Thoracic aorta (tissue), 2 donors: Measurements from ENCODE around the gene HPS5. TPM values are rescaled to one million over a fixed set of nuclear protein-coding genes. Genes with fewer than 3 reads are reported as not detected.

Experiments
- ATAC-seq: fragments of 150-250 bp; one replicate; pipeline ENCODE4 v1.8.0; 2017; ENCODE audit warnings: low read depth; ENCODE audit not compliant: insufficient number of reproducible peaks, low FRiP score
- DNase-seq: peaks from one replicate; pipeline ENCODE4 v3.0.0-alpha.2; 2020; ENCODE audit warnings: low spot score
- H3K27ac ChIP-seq, 2 donors: fragments of 200-600 bp; sonication (generic); 1 replicate in 1 of 2; 2 replicates in 1 of 2; pipeline ENCODE4 v1.5.1; 2016; ENCODE audit warnings: mild to moderate bottlenecking in 2 of 2, moderate library complexity in 2 of 2
- H3K27me3 ChIP-seq: fragments of 200-600 bp; sonication (generic); replicated peaks from 2 replicates; pipeline ENCODE4 v1.6.0; 2016; ENCODE audit warnings: mild to moderate bottlenecking; ENCODE audit not compliant: insufficient read depth
- H3K36me3 ChIP-seq: fragments of 200-600 bp; sonication (generic); one replicate; pipeline ENCODE4 v1.5.1; 2016
- H3K4me1 ChIP-seq, 2 donors: fragments of 200-600 bp; sonication (generic); 1 replicate in 1 of 2; 2 replicates in 1 of 2; pipeline versions ENCODE4 v1.5.1 to v1.6.0; 2016; ENCODE audit warnings: low read depth in 2 of 2, mild to moderate bottlenecking in 1 of 2; ENCODE audit not compliant: control insufficient read depth in 1 of 2
- H3K4me3 ChIP-seq: fragments of 200-600 bp; sonication (generic); 2 replicates; pipeline ENCODE4 v1.5.1; 2016; ENCODE audit warnings: mild to moderate bottlenecking
- H3K9me3 ChIP-seq: fragments of 200-600 bp; sonication (generic); 2 replicates; pipeline ENCODE4 v1.5.1; 2016
- total RNA-seq, 2 donors: library from RNA; depleted of rRNA; stranded (reverse); fragments of >200 nt; gene quantifications; one replicate each; pipeline versions ENCODE4 v1.1.0 to v1.2.3, GENCODE V29; 2016
- TF ChIP-seq, protein P1 (sequence below): fragments of 200-600 bp; sonication (generic); IDR thresholded peaks from one replicate; pipeline ENCODE4 v1.5.1; 2019; ENCODE audit warnings: antibody characterized with exemption

Gene HPS5
- total RNA-seq, 2 donors from 2014 or later = 42.9 to 139 TPM

DNA sequence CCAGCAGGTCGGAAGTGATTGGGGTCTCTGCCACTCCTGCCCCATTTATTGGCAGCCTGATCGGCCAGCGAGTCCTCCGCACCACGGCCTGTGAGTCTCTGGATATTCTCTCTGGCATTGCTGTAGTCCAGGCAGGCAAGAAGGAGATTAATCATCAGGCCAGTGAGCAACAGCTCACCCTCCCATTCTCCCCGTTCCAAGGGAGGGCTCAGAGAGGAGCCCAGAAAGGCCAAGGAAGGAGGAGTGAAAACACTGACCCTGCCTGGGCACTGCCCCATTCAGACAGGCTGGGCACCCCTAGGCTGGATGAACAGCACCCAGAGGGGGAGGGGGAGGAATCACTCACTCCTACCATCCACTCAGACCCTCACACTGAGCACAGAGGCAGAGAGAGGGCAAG, 76.5 kb downstream of the HPS5 start:
- H3K27me3 ChIP-seq = no peaks in the 10 kb centered on the region
- ATAC-seq (no peak), DNase-seq (no peak)
- no peak overlapping the region for H3K27ac ChIP-seq
- H3K4me3 ChIP-seq = no peak overlapping the region
- TF ChIP-seq, protein P1, sequence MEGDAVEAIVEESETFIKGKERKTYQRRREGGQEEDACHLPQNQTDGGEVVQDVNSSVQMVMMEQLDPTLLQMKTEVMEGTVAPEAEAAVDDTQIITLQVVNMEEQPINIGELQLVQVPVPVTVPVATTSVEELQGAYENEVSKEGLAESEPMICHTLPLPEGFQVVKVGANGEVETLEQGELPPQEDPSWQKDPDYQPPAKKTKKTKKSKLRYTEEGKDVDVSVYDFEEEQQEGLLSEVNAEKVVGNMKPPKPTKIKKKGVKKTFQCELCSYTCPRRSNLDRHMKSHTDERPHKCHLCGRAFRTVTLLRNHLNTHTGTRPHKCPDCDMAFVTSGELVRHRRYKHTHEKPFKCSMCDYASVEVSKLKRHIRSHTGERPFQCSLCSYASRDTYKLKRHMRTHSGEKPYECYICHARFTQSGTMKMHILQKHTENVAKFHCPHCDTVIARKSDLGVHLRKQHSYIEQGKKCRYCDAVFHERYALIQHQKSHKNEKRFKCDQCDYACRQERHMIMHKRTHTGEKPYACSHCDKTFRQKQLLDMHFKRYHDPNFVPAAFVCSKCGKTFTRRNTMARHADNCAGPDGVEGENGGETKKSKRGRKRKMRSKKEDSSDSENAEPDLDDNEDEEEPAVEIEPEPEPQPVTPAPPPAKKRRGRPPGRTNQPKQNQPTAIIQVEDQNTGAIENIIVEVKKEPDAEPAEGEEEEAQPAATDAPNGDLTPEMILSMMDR = no peak
- H3K9me3 ChIP-seq = no peaks in the 10 kb centered on the region
- H3K36me3 ChIP-seq = no peaks in the 10 kb centered on the region
- no peaks in the 10 kb centered on the region for H3K4me1 ChIP-seq

GRCh38 chr11:18243783-18244362, 78.1 kb downstream of the HPS5 start:
- H3K27me3 ChIP-seq = no peaks in the 10 kb centered on the region
- H3K27ac ChIP-seq = no peak overlapping the region
- DNase-seq = no peak
- TF ChIP-seq, protein P1 = peak; percentile 67
- no peaks in the 10 kb centered on the region for H3K9me3 ChIP-seq
- H3K4me1 ChIP-seq = no peaks in the 10 kb centered on the region
- ATAC-seq = no peak
- H3K36me3 ChIP-seq = no peaks in the 10 kb centered on the region
- no peak overlapping the region for H3K4me3 ChIP-seq

GRCh38 chr11:18239655-18240054, 82.3 kb downstream of the HPS5 start:
- H3K9me3 ChIP-seq = no peaks in the 10 kb centered on the region
- TF ChIP-seq, protein P1 = no peak
- no peak for ATAC-seq
- H3K4me3 ChIP-seq = no peak overlapping the region
- no peak for DNase-seq
- H3K36me3 ChIP-seq = no peaks in the 10 kb centered on the region
- no peak overlapping the region for H3K27ac ChIP-seq
- H3K27me3 ChIP-seq = no peaks in the 10 kb centered on the region
- no peaks in the 10 kb centered on the region for H3K4me1 ChIP-seq

- no peaks in the 10 kb centered on the region for H3K36me3 ChIP-seq
- H3K4me3 ChIP-seq = no peak within 1 kb of the TSS
- ATAC-seq (no peak), DNase-seq (no peak)
- no peaks in the 10 kb centered on the region for H3K4me1 ChIP-seq
- no peak within 1 kb of the TSS for H3K27ac ChIP-seq
- H3K27me3 ChIP-seq = no peaks in the 10 kb centered on the region
- no peaks in the 10 kb centered on the region for H3K9me3 ChIP-seq
- TF ChIP-seq, protein P1 = no peak
Measured at GRCh38 chr11:18236664-18237356, 85.1 kb downstream of the HPS5 start, which contains the start of gene SAA4. SAA4 (minus strand) TSS chr11:18236802; CDS start chr11:18235926, 876 bp downstream.

DNA sequence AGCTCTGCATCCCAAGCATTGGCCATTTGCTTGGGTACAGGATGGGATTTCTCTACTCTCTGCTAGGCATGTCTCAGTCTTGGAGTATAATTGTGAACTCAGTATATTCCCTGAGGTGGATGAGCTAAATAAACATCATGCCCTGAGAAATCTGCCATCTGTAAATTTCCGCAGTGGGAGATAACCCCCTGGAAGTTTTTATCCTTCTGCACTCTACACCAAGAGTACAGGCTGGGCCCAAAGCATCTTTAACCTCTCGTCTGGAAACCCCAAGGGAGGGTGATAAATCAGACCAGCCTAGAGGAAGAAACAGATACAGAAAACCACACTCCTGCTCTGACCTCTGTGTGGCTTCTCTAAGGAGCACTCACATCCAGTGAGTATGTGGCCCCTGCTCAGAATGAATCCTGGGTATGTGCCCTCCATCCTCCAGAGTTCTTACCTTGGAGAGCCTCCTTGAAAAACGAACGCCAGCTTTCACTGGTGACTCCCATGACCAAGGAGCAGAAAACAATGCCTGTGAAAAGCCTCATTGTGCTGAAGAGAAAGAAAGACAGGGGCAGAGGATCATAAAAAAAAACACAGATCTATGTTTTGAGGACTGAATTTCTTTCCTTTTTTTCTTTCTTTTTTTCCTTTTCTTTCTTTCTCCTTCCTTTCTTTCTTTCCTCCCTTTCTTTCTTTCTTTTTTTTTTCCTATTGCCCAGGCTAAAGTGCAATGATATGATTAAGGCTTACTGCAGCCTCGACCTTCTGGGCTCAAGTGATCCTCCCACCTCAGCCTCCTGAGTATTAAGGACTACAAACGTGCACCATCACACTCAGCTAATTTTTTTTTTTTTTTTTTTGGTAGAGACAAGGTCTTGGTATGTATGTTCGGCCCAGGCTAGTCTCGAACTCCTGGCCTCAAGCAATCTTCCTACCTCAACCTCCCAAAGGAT, 86.3 kb downstream of the HPS5 start:
- Histone ChIP-seq H3K27me3 (no peaks in the 10 kb centered on the region), H3K9me3 (no peaks in the 10 kb centered on the region), H3K4me1 (no peaks in the 10 kb centered on the region), H3K27ac (no peak overlapping the region), H3K36me3 (no peaks in the 10 kb centered on the region), H3K4me3 (no peak overlapping the region)
- no peak for ATAC-seq
- TF ChIP-seq, protein P1 = no peak
- no peak for DNase-seq
